Spleen (tissue), 11 donors: ENCODE measurements around the gene HAAO. TPM values are rescaled to one million over a fixed set of nuclear protein-coding genes. Genes with fewer than 3 reads are reported as not detected.

Source experiments
- DNase-seq: peaks from one replicate; pipeline ENCODE4 v3.0.0-alpha.2; 2020
- H3K27ac ChIP-seq, 8 donors: fragments of 200-600 bp; sonication (generic) in 7 of 8; 1 replicate in 4 of 8; 2 replicates in 4 of 8; pipeline versions ENCODE4 v1.5.0 to v1.8.0; 2016 to 2021; ENCODE audit warnings: inconsistent platforms in 4 of 8, mild to moderate bottlenecking in 4 of 8, moderate library complexity in 1 of 8
- H3K27me3 ChIP-seq, 7 donors: fragments of 200-600 bp; sonication (generic) in 6 of 7; replicated peaks in 1 of 7; 1 replicate in 4 of 7; 2 replicates in 3 of 7; pipeline versions ENCODE4 v1.5.0 to v1.8.0; 2016 to 2021; ENCODE audit warnings: inconsistent platforms in 3 of 7, mild to moderate bottlenecking in 1 of 7
- H3K36me3 ChIP-seq, 6 donors: fragments of 200-600 bp; sonication (generic) in 5 of 6; 1 replicate in 4 of 6; 2 replicates in 2 of 6; pipeline versions ENCODE4 v1.5.0 to v1.8.0; 2016 to 2021; ENCODE audit warnings: inconsistent platforms in 2 of 6
- H3K4me1 ChIP-seq, 6 donors: fragments of 200-600 bp; sonication (generic) in 5 of 6; 1 replicate in 3 of 6; 2 replicates in 3 of 6; pipeline versions ENCODE4 v1.5.0 to v1.8.0; 2016 to 2021; ENCODE audit warnings: inconsistent platforms in 3 of 6
- H3K4me3 ChIP-seq, 8 donors: fragments of 200-600 bp; sonication (generic) in 7 of 8; 1 replicate in 4 of 8; 2 replicates in 4 of 8; pipeline versions ENCODE4 v1.5.0 to v1.8.0; 2016 to 2021; ENCODE audit warnings: inconsistent platforms in 4 of 8, mild to moderate bottlenecking in 4 of 8, moderate library complexity in 2 of 8
- H3K9me3 ChIP-seq, 8 donors: fragments of 200-600 bp; sonication (generic) in 7 of 8; 1 replicate in 4 of 8; 2 replicates in 4 of 8; pipeline versions ENCODE4 v1.5.0 to v1.8.0; 2016 to 2021; ENCODE audit warnings: inconsistent platforms in 4 of 8
- CTCF ChIP-seq, 11 experiments: fragments of 200-600 bp in 7 of 11; fragments of 450-650 bp in 4 of 11; sonication (generic) in 4 of 11; IDR thresholded peaks in 8 of 11; conservative IDR thresholded peaks in 3 of 11; 1 replicate in 7 of 11; 2 replicates in 4 of 11; pipeline versions ENCODE4 v1.4.0 to v1.8.0; 2016 to 2021; ENCODE audit warnings: antibody characterized with exemption in 11 of 11, inconsistent platforms in 4 of 11, mild to moderate bottlenecking in 1 of 11
- POLR2A ChIP-seq, 3 donors: fragments of 450-650 bp; IDR thresholded peaks; one replicate each; pipeline ENCODE4 v1.5.1; 2017; ENCODE audit warnings: antibody characterized with exemption in 3 of 3, mild to moderate bottlenecking in 1 of 3
- POLR2AphosphoS5 ChIP-seq, 3 donors: sonication (generic); formaldehyde crosslinking; IDR thresholded peaks; one replicate each; pipeline ENCODE4 v1.5.1; 2017; ENCODE audit warnings: antibody characterized with exemption in 3 of 3
- WGBS, 5 donors: extraction: QIAGEN DNeasy Blood & Tissue Kit in 3 of 5; methylation state at CpG; one replicate each; pipeline versions ENCODE4 v1.1.5 to v1.1.7; 2013 to 2018; 5-methylcytosine and 5-hydroxymethylcytosine counted together
- intact Hi-C: fragments of 100-400 bp; cut with DNase I; formaldehyde crosslinking; loops from one replicate; pipeline ENCODE4 v1.15.0; 2023; ENCODE audit warnings: low total_unique reads
- polyA plus RNA-seq, 3 donors: library from polyadenylated mRNA; stranded (reverse); fragments of 200-250 nt; gene quantifications; one replicate each; pipeline ENCODE4 v1.2.1, GENCODE V29; 2013
- total RNA-seq, 7 donors: library from RNA; depleted of rRNA in 3 of 7; stranded (reverse); fragments of >200 nt in 3 of 7; fragmentation: NEBNext Ultra II Directional in 4 of 7; extraction: Animal tissue kit (Norgen Biotek cat#: 25700) in 4 of 7; gene quantifications; one replicate each; pipeline versions ENCODE4 v1.1.0 to v1.2.1, GENCODE V29; 2016 to 2021
- donor health status: healthy with polysubstance abuse.
- donor health status: DM: no; HTN: no; CAD: no; lungs with moderate emphysema.
- donor health status: DM: no; HTN: no; CAD: no.
- donor health status: Bipolar disorder and iron deficiency.
- donor health status: healthy.
- donor health status: DM: no; HTN: no; CAD: no.
- donor health status: DM: yes; HTN: yes; CAD: no.

Gene HAAO
- total and polyA plus RNA-seq, 10 donors = 2.4 to 12.3 (median 8.0) TPM

- H3K4me3 ChIP-seq = no peak overlapping the region
- peak overlapping the region in 1 of 8 donors; percentile 14 for H3K27ac ChIP-seq
- TF ChIP-seq POLR2AphosphoS5 (IDR thresholded peaks at IDR 0.05) (no peak), CTCF (IDR thresholded peaks at IDR 0.05 in 8 of 11, conservative IDR thresholded peaks at IDR 0.05 in 3 of 11) (no peak), POLR2A (IDR thresholded peaks at IDR 0.05) (no peak)
- WGBS, 5 donors = 71 to 80% (median 74%) methylated on average over 4 of the region's 4 CpGs
- no peaks in the 10 kb centered on the region for H3K27me3 ChIP-seq
- peaks cover 0 to 19% (median 1%) of the 10 kb centered on the region in 6 donors for H3K4me1 ChIP-seq
- no peaks in the 10 kb centered on the region for H3K36me3 ChIP-seq
- intact Hi-C loops = no loop called here
- DNase-seq = no peak
- no peaks in the 10 kb centered on the region for H3K9me3 ChIP-seq
These were observed 9.0 kb upstream of the HAAO start for GRCh38 chr2:42801381-42801780.

GRCh38 chr2:42800981-42801380, 8.6 kb upstream of the HAAO start:
- Histone ChIP-seq H3K36me3 (no peaks in the 10 kb centered on the region), H3K27me3 (no peaks in the 10 kb centered on the region), H3K4me3 (no peak overlapping the region), H3K9me3 (no peaks in the 10 kb centered on the region), H3K4me1 (peaks cover 0 to 19% (median 3%) of the 10 kb centered on the region in 6 donors), H3K27ac (peak overlapping the region in 1 of 8 donors; percentile 14)
- TF ChIP-seq CTCF (IDR thresholded peaks at IDR 0.05 in 8 of 11, conservative IDR thresholded peaks at IDR 0.05 in 3 of 11) = no peak
- TF ChIP-seq POLR2A (IDR thresholded peaks at IDR 0.05) = no peak
- TF ChIP-seq POLR2AphosphoS5 (IDR thresholded peaks at IDR 0.05) = no peak
- WGBS, 5 donors = 81 to 86% (median 82%) methylated on average over 2 of the region's 2 CpGs
- intact Hi-C loops = no loop called here
- DNase-seq = no peak

GRCh38 chr2:42800461-42800962, 8.1 kb upstream of the HAAO start:
- Histone ChIP-seq H3K27me3 (no peaks in the 10 kb centered on the region), H3K4me3 (no peak overlapping the region), H3K4me1 (peaks cover 0 to 23% (median 6%) of the 10 kb centered on the region in 6 donors), H3K36me3 (no peaks in the 10 kb centered on the region), H3K9me3 (no peaks in the 10 kb centered on the region), H3K27ac (no peak overlapping the region)
- intact Hi-C loops = no loop called here
- WGBS, 5 donors = 79 to 90% (median 85%) methylated on average over 4 of the region's 4 CpGs
- DNase-seq = no peak
- TF ChIP-seq CTCF (IDR thresholded peaks at IDR 0.05 in 8 of 11, conservative IDR thresholded peaks at IDR 0.05 in 3 of 11) (no peak), POLR2AphosphoS5 (IDR thresholded peaks at IDR 0.05) (no peak), POLR2A (IDR thresholded peaks at IDR 0.05) (no peak)

- no peak overlapping the region for H3K27ac ChIP-seq
- H3K4me3 ChIP-seq = no peak overlapping the region
- DNase-seq = no peak
- no peaks in the 10 kb centered on the region for H3K36me3 ChIP-seq
- H3K9me3 ChIP-seq = no peaks in the 10 kb centered on the region
- peaks cover 0 to 30% (median 9%) of the 10 kb centered on the region in 6 donors for H3K4me1 ChIP-seq
- WGBS, 5 donors = 68 to 94% (median 82%) methylated on average over 4 of the region's 4 CpGs
- TF ChIP-seq POLR2AphosphoS5 (IDR thresholded peaks at IDR 0.05) (no peak), POLR2A (IDR thresholded peaks at IDR 0.05) (no peak), CTCF (IDR thresholded peaks at IDR 0.05 in 8 of 11, conservative IDR thresholded peaks at IDR 0.05 in 3 of 11) (no peak)
- H3K27me3 ChIP-seq = no peaks in the 10 kb centered on the region
- intact Hi-C loops = no loop called here
These were observed 7.5 kb upstream of the HAAO start for GRCh38 chr2:42799881-42800280.
